BJ (cell line): ENCODE measurements around the gene LOXHD1. TPM values are rescaled to one million over a fixed set of nuclear protein-coding genes. Genes with fewer than 3 reads are reported as not detected.

Source experiments
- CTCF ChIA-PET: fragments of 350-600 bp; formaldehyde crosslinking; extraction: SDS; loops from one replicate; lab custom pipeline; 2021; ENCODE audit warnings: antibody characterized with exemption, inconsistent platforms; lab: Yijun Ruan, JAX
- POLR2A ChIA-PET: fragments of 300-600 bp; sonication (Branson Sonifier 250); formaldehyde crosslinking; extraction: SDS; loops from one replicate; lab custom pipeline; 2021; ENCODE audit warnings: antibody characterized with exemption; lab: Charles Lee
- DNase-seq: peaks from one replicate; pipeline ENCODE4 v3.0.0-alpha.2; 2011; ENCODE audit warnings: low read depth
- H3K27me3 ChIP-seq: 2 replicates; pipeline ENCODE4 v1.6.0; 2011; ENCODE audit warnings: low read length; ENCODE audit not compliant: control insufficient read depth, insufficient read depth
- H3K36me3 ChIP-seq: 2 replicates; pipeline ENCODE4 v1.5.1; 2011; ENCODE audit warnings: low read length; ENCODE audit not compliant: control insufficient read depth, insufficient read depth
- H3K4me3 ChIP-seq: 2 replicates; pipeline ENCODE4 v1.5.1; 2011; ENCODE audit warnings: low read depth, mild to moderate bottlenecking, control low read depth, low read length
- CTCF ChIP-seq: IDR thresholded peaks from 2 replicates; pipeline ENCODE4 v1.5.1; 2011; ENCODE audit warnings: low read depth, mild to moderate bottlenecking, control low read depth, inconsistent platforms, low read length, moderate library complexity; ENCODE audit not compliant: insufficient read depth
- polyA plus RNA-seq: library from polyadenylated mRNA; depleted of rRNA; stranded (reverse); fragments of >200 nt; gene quantifications from 2 replicates; pipeline ENCODE4 v1.2.3, GENCODE V29; 2011

The LOXHD1 gene
- polyA plus RNA-seq, 1 experiment: not detected

DNA sequence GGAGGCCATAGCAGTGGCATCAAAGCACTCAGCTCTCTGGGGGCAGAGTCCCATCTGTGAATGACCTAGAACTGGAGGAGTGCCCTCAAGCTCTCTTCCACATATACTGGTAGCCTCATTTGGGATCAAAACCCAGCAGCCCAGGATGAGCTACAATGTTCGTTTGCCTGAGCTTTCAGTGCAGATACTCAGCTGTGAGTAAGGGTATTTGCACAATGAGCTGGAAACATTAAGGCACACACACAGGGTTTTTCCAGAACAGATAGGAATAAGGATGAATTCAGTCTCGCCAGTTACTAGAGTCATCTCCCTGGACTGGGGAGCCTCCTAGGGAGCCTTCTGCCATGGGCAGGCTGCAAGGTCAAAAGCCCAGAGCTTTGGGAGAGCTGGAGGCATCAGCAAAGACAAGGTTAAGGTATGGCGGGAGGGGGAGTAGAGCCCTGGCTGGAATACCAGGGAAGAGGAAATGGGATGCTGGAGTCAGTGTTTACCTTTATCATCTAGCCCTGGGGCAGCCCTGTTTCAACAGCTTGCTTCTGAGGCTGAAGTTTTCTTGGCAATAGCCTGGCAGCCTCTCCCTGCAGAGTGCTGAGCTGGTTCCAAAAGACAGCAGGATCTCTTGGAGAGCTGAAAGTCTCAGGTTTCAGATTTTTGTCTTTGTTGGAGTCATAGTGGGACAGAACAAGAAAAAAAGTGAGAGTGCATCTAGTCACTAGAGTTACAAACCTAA, 187.7 kb downstream of the LOXHD1 start:
- POLR2A ChIA-PET: no interaction called here
- DNase-seq: no peak
- TF ChIP-seq CTCF: no peak
- H3K4me3 ChIP-seq: no peak overlapping the region
- no peaks in the 10 kb centered on the region; the same call in none of the 2 replicates for H3K27me3 ChIP-seq
- no peaks in the 10 kb centered on the region for H3K36me3 ChIP-seq
- CTCF ChIA-PET: no interaction called here

GRCh38 chr18:46468426-46469180, 188.4 kb downstream of the LOXHD1 start:
- TF ChIP-seq CTCF: no peak
- H3K36me3 ChIP-seq: no peaks in the 10 kb centered on the region
- no peak overlapping the region for H3K4me3 ChIP-seq
- CTCF ChIA-PET: no interaction called here
- H3K27me3 ChIP-seq: no peaks in the 10 kb centered on the region; the same call in none of the 2 replicates
- no peak for DNase-seq
- POLR2A ChIA-PET: no interaction called here

DNA sequence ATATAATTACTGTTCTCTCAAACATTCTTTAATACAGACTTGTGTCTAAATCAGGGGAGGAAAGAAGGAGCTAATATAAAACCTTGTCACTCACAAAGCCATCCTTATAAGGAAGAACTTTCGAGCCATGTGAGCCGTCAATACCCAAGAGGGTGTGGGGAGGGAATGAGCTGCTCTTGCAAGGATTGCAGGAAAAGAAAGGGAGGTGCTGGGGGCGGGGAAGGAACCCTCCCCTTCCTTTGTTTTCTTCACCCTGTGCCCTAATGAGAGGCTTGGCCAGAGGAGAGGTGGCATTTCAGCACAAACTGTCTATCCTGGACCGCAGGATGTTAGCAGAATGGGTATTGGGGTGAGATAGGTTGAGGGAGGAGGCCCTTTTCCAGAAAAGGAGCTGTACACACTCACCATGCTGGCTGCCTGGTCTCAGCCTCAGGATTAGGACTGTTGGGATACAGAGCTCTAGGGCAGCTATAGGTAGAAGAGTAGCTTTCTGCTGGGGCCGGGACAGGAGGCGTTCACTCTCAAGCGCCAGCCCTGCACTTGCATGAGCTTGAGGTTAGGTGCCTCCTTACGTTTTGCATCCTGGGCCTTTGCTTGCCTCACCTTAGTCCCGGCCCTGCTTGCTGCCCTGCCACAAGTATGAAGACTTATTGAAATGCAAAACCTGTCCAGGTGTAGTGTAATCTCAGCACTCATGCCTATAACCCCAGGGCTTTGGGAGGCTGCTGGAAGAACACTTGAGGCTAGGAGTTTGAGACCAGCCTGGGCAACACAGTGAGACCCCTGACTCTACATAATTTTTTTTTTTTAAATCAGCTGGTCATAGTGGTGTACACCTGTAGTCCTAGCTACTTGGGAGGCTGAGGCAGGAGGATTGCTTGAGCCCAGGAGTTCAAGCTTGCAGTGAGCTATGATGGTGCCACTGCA, 190.5 kb downstream of the LOXHD1 start:
- ChIA-PET CTCF (interaction anchor here (0.6 to 1.6 kb wide), 4 partner anchors 10 to 293 kb away, joined by 3 to 5 read pairs (median 4); a partner anchor contains a TSS), POLR2A (no interaction called here)
- Histone ChIP-seq H3K36me3 (no peaks in the 10 kb centered on the region), H3K4me3 (no peak overlapping the region), H3K27me3 (no peaks in the 10 kb centered on the region; the same call in none of the 2 replicates)
- no peak for DNase-seq
- no peak for TF ChIP-seq CTCF

DNA sequence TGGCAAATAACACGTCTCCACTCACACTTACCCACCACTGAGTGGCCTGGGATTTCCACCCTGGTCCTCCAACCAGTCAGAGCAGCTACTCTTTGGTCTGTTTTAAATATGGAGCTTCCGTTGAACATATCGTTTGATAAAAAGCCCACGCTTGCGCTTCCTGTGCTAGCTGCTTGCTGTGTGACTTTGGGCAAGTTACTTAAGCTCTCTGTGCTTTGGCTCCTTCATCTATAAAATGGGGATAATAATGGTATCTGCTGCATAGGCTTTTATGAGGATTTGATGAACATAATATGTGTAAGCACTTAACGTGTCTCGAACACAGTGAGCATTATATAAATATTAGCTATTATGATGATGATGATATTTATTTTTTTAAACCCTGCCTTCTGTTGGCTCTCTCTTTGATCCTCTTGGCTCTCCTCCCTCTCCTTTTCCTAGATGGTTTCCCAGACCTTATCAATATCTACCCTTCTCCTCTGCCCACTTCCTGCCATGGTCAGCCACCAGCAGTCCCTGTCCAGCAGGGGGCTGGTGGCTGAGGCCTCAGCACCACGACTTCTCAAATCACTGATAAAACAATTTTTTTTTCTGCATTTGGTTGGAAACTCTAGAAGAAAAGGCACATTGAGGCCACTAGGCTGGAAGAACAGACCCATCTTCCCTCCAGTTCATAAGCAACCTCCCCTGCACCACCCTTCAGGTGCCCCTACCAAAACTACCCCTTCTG, 191.9 kb downstream of the LOXHD1 start:
- POLR2A ChIA-PET: no interaction called here
- TF ChIP-seq CTCF: peak; percentile 21; the same call in 1 of the 2 replicates
- H3K27me3 ChIP-seq: no peaks in the 10 kb centered on the region; the same call in 1 of the 2 replicates
- no peak overlapping the region for H3K4me3 ChIP-seq
- H3K36me3 ChIP-seq: no peaks in the 10 kb centered on the region
- CTCF ChIA-PET: interaction anchor here (0.7 to 0.9 kb wide), 2 partner anchors 20 to 292 kb away, joined by 3 read pairs; a partner anchor contains a TSS
- DNase-seq: no peak
